ENCODE data around the gene AFAP1L1.

The AFAP1L1 gene

DNA sequence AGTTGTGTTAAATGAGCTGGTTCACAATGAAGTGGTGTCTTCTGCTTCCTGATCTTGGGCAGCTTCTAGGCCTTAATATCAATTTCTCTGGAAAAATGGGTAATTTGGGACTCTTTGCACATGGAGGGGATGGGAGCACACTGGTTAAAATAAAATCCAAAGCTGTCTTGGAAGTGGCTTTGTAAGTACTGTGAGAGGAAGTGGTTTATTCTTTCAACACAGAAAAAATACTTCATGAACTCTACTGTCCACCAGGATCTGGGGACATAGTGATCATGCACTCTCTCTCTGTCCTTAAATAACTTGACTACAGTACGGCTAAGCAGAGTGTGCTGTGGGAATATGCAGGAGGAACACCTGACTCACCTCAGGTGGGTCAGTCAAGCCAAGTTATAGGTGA, 88.6 kb downstream of the AFAP1L1 start:
- TF ChIP-seq, protein P1, sequence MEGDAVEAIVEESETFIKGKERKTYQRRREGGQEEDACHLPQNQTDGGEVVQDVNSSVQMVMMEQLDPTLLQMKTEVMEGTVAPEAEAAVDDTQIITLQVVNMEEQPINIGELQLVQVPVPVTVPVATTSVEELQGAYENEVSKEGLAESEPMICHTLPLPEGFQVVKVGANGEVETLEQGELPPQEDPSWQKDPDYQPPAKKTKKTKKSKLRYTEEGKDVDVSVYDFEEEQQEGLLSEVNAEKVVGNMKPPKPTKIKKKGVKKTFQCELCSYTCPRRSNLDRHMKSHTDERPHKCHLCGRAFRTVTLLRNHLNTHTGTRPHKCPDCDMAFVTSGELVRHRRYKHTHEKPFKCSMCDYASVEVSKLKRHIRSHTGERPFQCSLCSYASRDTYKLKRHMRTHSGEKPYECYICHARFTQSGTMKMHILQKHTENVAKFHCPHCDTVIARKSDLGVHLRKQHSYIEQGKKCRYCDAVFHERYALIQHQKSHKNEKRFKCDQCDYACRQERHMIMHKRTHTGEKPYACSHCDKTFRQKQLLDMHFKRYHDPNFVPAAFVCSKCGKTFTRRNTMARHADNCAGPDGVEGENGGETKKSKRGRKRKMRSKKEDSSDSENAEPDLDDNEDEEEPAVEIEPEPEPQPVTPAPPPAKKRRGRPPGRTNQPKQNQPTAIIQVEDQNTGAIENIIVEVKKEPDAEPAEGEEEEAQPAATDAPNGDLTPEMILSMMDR (IDR thresholded peaks at IDR 0.05; ENCODE audit: borderline replicate concordance, control extremely low read depth, extremely low read depth, insufficient read depth, missing control alignments): no peak
- no peak for DNase-seq (ENCODE audit: low spot score)
- in situ Hi-C loops (cut with MboI; ENCODE audit: low sequenced_read_pairs, unreplicated experiment): no loop called here

DNA sequence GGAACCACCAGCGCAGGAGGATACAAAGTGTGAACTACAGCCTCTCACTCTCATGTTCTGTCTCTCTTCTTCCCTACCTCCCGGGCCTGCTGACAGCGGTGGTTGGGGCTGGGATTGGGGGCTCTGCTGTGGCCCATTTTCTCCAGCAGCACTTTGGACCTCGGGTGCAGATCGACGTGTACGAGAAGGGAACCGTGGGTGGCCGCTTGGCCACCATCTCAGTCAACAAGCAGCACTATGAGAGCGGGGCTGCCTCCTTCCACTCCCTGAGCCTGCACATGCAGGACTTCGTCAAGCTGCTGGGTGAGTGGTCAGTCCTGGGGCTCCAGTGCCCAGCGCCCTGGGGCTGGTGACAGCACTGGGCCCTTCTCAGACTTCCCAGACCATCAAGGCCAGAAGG, 90.9 kb downstream of the AFAP1L1 start:
- TF ChIP-seq, protein P1 (IDR thresholded peaks at IDR 0.05; ENCODE audit: borderline replicate concordance, control extremely low read depth, extremely low read depth, insufficient read depth, missing control alignments): no peak
- in situ Hi-C loops (cut with MboI; ENCODE audit: low sequenced_read_pairs, unreplicated experiment): no loop called here
- DNase-seq (ENCODE audit: low spot score): no peak

DNA sequence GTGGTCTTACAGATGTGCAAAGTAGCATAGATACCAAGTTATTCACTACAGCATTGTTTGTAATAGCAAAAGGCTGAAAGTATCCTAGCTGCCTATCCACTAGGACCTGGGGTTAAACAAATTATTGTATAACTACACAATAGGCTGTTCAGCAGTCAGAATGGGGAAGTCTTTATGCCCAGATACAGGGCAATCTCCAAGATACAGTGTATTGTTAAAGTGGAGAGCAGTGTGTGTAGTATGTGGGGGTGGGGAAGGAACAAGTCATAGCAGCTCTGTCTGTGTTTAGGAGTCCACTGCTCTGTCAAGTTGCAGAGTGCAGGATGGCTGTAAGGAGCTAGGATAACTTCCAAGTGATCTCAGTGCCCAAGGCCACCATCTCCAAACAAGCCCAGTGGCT, 91.7 kb downstream of the AFAP1L1 start:
- DNase-seq (ENCODE audit: low spot score): no peak
- TF ChIP-seq, protein P1 (IDR thresholded peaks at IDR 0.05; ENCODE audit: borderline replicate concordance, control extremely low read depth, extremely low read depth, insufficient read depth, missing control alignments): no peak
- in situ Hi-C loops (cut with MboI; ENCODE audit: low sequenced_read_pairs, unreplicated experiment): no loop called here

DNA sequence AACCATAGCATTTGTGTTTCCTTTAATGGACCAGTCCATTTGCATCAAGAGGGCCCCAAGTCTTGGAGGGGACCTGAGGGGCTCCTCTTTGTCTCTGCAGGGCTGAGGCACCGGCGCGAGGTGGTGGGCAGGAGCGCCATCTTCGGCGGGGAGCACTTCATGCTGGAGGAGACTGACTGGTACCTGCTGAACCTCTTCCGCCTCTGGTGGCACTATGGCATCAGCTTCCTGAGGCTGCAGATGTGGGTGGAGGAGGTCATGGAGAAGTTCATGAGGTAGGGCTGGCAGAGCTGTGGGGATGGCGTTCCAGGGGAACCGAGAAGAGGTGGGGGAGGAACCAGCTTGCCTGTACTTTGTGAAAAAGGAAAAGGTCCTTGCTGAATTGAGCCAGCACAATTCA, 92.3 kb downstream of the AFAP1L1 start:
- TF ChIP-seq, protein P1 (IDR thresholded peaks at IDR 0.05; ENCODE audit: borderline replicate concordance, control extremely low read depth, extremely low read depth, insufficient read depth, missing control alignments): no peak
- no peak for DNase-seq (ENCODE audit: low spot score)
- in situ Hi-C loops (cut with MboI; ENCODE audit: low sequenced_read_pairs, unreplicated experiment): no loop called here

DNA sequence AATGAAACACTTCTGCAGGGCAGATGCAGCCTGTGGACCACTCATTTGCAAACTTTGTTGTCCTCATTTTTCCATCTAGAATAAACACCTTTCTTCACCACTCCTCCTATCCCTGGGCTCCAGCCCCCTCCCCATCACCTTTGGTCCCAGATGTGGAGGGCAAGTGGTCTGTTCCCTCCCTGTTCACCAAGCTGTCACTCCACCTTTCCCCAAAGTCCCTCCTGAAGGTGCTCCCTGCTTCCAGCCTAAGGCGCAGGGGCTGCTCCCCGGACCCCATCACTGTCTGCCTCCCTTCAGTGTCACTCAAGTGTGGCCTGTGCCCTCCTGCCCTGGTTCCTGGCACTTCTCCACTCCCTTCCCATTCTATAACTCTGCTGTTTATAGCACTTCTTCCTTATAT, 93.1 kb downstream of the AFAP1L1 start:
- in situ Hi-C loops (cut with MboI; ENCODE audit: low sequenced_read_pairs, unreplicated experiment): no loop called here
- TF ChIP-seq, protein P1 (IDR thresholded peaks at IDR 0.05; ENCODE audit: borderline replicate concordance, control extremely low read depth, extremely low read depth, insufficient read depth, missing control alignments): no peak
- DNase-seq (ENCODE audit: low spot score): no peak

DNA sequence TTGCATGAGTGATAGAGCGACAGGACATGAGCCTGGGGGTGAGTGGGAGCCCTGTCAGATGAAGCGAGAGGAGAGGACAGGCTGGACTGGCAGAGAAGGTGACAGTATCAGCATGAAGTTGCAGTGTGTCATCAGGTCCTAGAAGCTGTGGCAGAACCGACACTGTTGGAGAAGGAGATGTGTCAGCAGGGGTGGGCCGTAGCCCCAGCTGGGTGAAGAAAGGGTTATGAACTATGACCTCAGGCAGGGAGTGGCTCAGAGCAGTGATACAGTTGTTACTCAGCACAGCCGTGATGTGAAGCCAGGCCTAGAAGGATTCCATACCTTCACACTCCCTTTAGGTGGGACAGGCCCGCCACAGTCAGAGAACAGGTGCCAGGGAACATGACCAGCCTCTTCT, 93.8 kb downstream of the AFAP1L1 start:
- in situ Hi-C loops (cut with MboI; ENCODE audit: low sequenced_read_pairs, unreplicated experiment): no loop called here
- TF ChIP-seq, protein P1 (IDR thresholded peaks at IDR 0.05; ENCODE audit: borderline replicate concordance, control extremely low read depth, extremely low read depth, insufficient read depth, missing control alignments): no peak
- DNase-seq (ENCODE audit: low spot score): no peak

All from GM13976 (cell line).